NB4 (cell line): ENCODE measurements around the gene RAB1B.
"Not testable (repeated sequence)": the region's sequence is repeated elsewhere in the genome, so short reads cannot be mapped to it uniquely, and the experiment has no call there.

ENCODE experiments used
- DNase-seq: peaks from one replicate; pipeline ENCODE4 v3.0.0; 2010; ENCODE audit warnings: low read depth
- H3K4me3 ChIP-seq: one replicate; pipeline ENCODE4 v1.5.1; 2011; ENCODE audit warnings: mild to moderate bottlenecking, low read depth, low read length, moderate library complexity
- MAX ChIP-seq: IDR thresholded peaks from 2 replicates; pipeline ENCODE4 v1.6.1; 2011; ENCODE audit warnings: low read depth, low read length
- MYC ChIP-seq: IDR thresholded peaks from 2 replicates; pipeline ENCODE4 v1.6.1; 2011; ENCODE audit warnings: low read depth, low read length
- POLR2A ChIP-seq: IDR thresholded peaks from 2 replicates; pipeline ENCODE4 v1.6.1; 2011; ENCODE audit warnings: mild to moderate bottlenecking; ENCODE audit not compliant: insufficient read length; ENCODE audit errors: extremely low read depth
- TF ChIP-seq, protein P1 (sequence below): IDR thresholded peaks from one replicate; pipeline ENCODE4 v1.5.1; 2012; ENCODE audit warnings: low read depth, low read length

RAB1B gene

DNA sequence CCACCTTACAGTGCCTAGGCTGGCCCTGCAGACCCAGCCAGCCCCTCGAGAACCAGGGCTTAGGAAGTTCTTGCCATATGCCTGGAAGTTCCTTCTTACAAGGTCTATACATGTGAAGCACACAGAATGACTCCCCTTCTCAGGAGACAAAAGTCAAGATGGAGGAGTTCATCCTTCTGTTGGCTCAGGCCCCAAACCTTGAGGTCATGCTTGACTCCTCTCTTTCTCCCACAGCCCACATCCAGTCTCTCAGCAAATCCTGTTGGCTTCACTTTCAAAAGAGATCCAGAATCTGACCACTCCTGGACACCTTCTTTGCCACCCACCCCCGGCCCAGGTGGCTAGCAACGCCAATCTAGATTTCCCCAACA, 50.1 kb downstream of the RAB1B start:
- no peak for DNase-seq
- no peak for TF ChIP-seq POLR2A
- no peak for TF ChIP-seq MAX
- no peak for TF ChIP-seq MYC
- TF ChIP-seq, protein P1, sequence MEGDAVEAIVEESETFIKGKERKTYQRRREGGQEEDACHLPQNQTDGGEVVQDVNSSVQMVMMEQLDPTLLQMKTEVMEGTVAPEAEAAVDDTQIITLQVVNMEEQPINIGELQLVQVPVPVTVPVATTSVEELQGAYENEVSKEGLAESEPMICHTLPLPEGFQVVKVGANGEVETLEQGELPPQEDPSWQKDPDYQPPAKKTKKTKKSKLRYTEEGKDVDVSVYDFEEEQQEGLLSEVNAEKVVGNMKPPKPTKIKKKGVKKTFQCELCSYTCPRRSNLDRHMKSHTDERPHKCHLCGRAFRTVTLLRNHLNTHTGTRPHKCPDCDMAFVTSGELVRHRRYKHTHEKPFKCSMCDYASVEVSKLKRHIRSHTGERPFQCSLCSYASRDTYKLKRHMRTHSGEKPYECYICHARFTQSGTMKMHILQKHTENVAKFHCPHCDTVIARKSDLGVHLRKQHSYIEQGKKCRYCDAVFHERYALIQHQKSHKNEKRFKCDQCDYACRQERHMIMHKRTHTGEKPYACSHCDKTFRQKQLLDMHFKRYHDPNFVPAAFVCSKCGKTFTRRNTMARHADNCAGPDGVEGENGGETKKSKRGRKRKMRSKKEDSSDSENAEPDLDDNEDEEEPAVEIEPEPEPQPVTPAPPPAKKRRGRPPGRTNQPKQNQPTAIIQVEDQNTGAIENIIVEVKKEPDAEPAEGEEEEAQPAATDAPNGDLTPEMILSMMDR: no peak
- no peak overlapping the region for H3K4me3 ChIP-seq

DNA sequence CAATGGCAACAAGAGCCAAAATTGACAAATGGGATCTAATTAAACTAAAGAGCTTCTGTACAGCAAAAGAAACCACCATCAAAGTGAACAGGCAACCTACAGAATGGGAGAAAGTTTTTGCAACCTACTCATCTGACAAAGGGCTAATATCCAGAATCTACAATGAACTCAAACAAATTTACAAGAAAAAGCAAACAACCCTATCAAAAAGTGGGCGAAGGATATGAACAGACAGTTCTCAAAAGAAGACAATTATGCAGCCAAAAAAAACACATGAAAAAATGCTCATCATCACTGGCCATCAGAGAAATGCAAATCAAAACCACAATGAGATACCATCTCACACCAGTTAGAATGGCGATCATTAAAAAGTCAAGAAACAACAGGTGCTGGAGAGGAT, 51.9 kb downstream of the RAB1B start:
- not testable (repeated sequence) for H3K4me3 ChIP-seq

DNA sequence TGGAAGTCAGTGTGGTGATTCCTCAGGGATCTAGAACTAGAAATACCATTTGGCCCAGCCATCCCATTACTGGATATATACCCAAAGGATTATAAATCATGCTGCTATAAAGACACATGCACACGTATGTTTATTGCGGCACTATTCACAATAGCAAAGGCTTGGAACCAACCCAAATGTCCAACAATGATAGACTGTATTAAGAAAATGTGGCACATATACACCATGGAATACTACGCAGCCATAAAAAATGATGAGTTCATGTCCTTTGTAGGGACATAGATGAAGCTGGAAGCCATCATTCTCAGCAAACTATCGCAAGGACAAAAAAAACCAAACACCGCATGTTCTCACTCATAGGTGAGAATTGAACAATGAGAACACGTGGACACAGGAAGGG, 52.3 kb downstream of the RAB1B start:
- not testable (repeated sequence) for H3K4me3 ChIP-seq, DNase-seq

More for the DNA sequence above, 51.9 kb downstream of the RAB1B start:
- not testable (repeated sequence) for DNase-seq

DNA sequence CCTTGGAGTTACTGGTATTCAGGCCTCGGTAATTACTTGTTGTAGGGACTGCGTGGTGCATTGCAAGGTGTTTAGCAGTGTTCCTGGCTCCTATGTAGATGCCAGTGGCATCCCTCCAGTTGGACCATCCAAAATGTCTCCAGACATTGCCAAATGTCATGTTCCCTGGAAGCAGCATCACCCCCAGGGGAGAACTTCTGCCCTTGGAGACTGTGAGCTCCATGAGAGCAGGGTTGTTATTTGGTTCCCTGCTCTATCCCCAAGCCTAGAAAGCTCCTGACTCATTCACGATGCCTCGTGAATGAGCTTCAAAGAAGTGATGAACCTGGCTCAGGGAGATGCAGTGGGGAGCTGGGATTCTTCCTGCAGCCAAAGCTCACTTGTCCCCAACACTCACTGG, 53.2 kb downstream of the RAB1B start:
- DNase-seq: no peak
- no peak overlapping the region for H3K4me3 ChIP-seq
- TF ChIP-seq POLR2A (no peak), MYC (no peak), MAX (no peak)
- TF ChIP-seq, protein P1: no peak

GRCh38 chr11:66322732-66323427, 54.4 kb downstream of the RAB1B start:
- no peak overlapping the region for H3K4me3 ChIP-seq
- no peak for DNase-seq
- TF ChIP-seq, protein P1: no peak
- TF ChIP-seq MYC (no peak), POLR2A (no peak), MAX (no peak)

- TF ChIP-seq, protein P1: no peak
- TF ChIP-seq POLR2A (no peak), MAX (no peak), MYC (no peak)
- no peak overlapping the region for H3K4me3 ChIP-seq
- DNase-seq: no peak
Measured at GRCh38 chr11:66323684-66324083, 55.2 kb downstream of the RAB1B start.

- H3K4me3 ChIP-seq: no peak overlapping the region
- DNase-seq: no peak
- TF ChIP-seq, protein P1: no peak
- no peak for TF ChIP-seq MAX
- no peak for TF ChIP-seq MYC
- TF ChIP-seq POLR2A: no peak
Measured at GRCh38 chr11:66324664-66325063, 56.2 kb downstream of the RAB1B start.
